HS-5 (cell line): Measurements from ENCODE around the gene IFT20.
"Not testable (repeated sequence)": the region's sequence is repeated elsewhere in the genome, so short reads cannot be mapped to it uniquely, and the experiment has no call there.

Source experiments
- DNase-seq: peaks from one replicate; pipeline ENCODE4 v3.0.0-alpha.2; 2012; ENCODE audit warnings: low read depth

IFT20 gene

GRCh38 chr17:28364665-28365363 lies 29.5 kb upstream of the IFT20 start, which contains the start of gene SEBOX:
Gene SEBOX (minus strand): TSS chr17:28365199. CDS start chr17:28365151, 48 bp downstream.
- no peak for DNase-seq

- DNase-seq = no peak
Observed at GRCh38 chr17:28363776-28364650, 28.7 kb upstream of the IFT20 start.

DNA sequence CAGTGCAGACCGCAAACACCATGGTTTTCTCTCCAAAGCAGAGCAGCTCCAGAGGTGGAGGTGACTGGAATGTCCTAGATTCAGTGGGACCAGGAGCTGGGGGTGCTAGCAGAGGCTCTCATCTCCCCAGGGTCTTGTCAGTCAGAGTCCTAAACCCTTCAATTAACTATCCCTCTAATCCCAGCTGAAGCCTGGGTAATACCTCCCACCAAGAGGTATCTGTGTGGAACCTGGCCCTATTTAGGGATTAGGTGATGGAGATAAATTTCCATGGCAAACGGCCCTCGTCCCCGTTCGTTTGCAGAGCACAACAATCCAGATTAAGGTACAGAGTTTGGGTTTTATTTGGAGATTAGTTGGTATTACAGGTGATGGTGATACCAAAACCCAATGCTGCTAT lies 27.9 kb upstream of the IFT20 start:
- no peak for DNase-seq

GRCh38 chr17:28357901-28358197 lies 22.6 kb upstream of the IFT20 start:
- no peak for DNase-seq

DNA sequence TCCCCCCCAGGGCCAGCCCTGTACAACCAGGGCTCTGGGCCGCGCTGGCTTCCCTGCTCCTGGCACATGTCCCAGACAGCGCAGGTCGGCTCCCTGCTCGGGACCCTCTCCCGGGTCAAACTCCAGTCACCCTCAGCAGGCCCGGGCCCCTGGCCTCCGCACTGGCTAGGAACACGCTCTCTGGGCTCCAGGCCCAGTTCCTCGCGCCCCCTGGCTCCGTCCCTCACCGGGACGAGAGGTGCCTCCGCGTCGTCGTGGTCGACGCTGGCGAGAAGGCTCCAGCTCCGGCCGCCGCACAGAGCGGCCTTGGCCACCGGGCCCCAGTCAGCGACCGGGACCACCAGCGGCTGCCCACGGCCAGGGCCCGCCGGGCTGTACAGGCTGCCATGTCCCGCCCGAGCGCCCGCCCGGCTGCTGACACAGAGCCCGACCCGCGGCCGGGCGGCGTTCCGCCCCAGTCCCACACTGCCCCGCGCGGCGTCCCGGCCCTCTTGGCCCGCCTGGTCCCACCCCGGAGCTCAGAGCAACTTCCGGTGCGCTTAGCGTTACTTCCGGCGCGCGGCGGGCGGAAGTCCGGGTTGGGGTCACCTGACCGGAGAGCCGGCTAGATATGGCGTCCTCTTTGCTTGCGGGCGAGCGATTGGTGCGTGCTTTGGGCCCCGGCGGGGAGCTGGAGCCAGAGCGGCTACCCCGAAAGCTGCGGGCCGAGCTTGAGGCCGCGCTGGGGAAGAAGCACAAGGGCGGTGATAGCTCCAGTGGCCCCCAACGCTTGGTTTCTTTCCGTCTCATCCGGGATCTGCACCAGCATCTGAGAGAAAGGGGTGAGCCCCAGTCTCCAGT lies 22.0 kb upstream of the IFT20 start, which contains the start of gene POLDIP2:
TSS of gene POLDIP2 (minus strand) at position 467 of the 840 bp plus-strand sequence. CDS start at position 388, 79 bp downstream.
- DNase-seq = peak; percentile 55

GRCh38 chr17:28350271-28350670 lies 15.0 kb upstream of the IFT20 start:
- no peak for DNase-seq

- no peak for DNase-seq
Observed at GRCh38 chr17:28348979-28349378, 13.7 kb upstream of the IFT20 start.

DNA sequence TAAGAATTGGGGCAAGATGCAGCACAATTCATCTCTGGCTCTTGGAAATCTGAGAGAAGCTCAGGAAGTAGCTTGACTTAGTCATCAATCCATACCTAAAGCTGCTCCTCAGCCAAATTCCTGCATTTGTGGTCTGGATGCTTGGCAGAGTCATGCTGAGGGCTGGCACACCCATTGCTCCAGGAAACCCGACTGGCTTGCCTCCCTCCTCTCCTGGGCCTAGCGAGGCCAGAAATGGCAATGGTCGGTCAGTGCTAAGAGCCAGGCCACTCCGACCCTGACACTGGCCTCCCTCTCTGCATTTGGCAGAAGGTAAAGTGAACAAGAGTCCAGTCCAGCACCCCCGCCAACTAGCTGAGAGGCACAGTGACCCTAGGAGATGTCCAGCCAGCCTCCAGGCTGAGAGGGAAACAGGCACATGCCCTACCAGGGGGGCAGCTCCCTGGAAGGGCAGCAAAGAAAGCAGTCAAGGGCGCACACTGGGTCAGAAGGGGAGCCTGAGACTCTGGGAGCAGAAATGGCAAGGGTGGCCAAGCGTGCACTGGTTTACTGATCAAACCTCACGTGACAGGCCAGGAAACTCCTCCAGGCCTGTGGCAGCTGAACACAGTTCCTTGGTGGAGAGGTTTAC lies 12.1 kb upstream of the IFT20 start:
- peak; percentile 81 for DNase-seq

- DNase-seq = no peak
Observed at GRCh38 chr17:28346746-28347246, 11.5 kb upstream of the IFT20 start.

- DNase-seq = no peak
Observed at GRCh38 chr17:28346199-28346580, 10.9 kb upstream of the IFT20 start.

DNA sequence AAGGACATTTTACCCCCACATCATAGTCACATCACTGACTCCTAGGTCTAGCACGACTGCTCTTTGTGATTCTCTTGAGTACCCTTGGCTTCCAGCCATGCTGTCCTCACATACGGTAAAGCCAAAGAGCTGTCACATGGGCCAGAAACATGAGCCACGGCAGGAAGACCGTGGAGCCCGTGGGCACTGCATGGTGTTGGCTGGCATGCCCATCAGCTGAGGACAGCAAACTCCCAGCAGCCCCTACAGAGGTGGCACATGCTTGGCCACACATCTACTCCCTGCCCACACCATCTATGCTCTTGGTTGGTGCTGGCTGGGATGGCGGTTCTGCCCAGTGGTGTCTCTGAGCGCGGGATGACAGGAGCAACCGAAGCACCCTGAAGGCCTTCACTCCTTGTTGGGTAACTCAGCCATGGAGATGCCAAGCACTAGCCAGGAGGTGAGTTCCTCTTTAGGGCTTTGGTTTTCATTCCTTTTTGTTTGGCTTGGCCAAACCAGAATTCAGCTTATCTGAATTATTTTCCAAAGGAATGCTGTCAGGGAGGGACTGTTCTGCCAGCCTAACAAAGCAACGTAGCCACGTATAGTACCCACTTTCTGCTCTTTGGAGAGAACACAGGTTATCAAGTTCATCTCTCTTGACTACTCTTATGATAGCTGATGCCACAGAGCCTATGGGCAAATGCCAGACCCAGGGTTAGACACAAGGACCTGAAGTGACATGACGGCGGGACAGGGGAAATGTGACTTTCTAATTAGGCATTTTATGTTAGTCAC lies 10.3 kb upstream of the IFT20 start:
- DNase-seq = no peak

- DNase-seq = no peak
Observed at GRCh38 chr17:28344435-28344901, 9.2 kb upstream of the IFT20 start.

DNA sequence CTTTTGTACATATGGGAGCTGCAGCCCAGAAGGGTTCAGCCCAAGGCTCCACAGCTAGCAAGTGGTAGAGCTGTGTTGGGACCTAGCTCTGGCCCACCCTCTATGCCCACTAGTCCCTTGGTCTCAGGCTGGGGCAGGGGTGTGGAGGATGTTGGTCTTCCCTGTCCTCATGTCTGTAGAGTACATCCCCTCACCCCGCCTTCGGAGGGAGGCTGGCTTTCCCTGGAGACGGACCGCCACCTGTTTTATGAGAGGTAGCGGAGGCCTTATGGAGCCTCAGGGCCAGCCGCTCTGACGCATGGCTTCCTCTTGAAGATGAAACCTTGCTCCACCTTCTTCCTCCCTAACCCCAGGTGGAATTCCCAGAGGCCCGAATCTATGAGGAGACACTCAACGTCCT lies 8.7 kb upstream of the IFT20 start:
- DNase-seq = no peak

DNA sequence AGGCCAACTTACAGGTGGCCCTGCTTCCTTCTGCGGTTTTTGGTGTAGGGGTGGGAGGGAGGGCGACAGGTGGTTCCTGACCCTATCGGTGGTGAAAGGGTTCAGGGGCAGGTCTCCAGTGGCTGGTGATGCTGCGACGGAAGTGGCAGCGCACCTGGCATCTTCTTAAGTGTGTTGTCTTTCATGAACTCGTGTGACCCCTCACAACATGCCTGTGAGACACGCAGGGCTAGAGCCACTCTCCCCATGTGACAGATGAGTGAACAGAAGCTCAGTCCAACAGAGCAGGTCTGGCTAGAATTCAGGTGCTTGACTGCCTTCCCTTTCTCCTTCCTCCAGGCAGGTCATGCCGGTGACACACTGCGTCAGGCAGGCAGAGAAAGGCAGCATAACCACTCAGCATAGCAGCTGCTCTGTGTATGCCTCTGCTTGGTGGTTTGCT lies 8.2 kb upstream of the IFT20 start:
- no peak for DNase-seq

- no peak for DNase-seq
Observed at GRCh38 chr17:28342313-28342712, 7.0 kb upstream of the IFT20 start.

- no peak for DNase-seq
Observed at GRCh38 chr17:28341516-28341915, 6.2 kb upstream of the IFT20 start.

- no peak for DNase-seq
Observed at GRCh38 chr17:28340374-28340773, 5.1 kb upstream of the IFT20 start.

GRCh38 chr17:28339431-28339830 lies 4.2 kb upstream of the IFT20 start:
- no peak for DNase-seq

- DNase-seq = not testable (repeated sequence)
Observed at GRCh38 chr17:28338769-28339212, 3.5 kb upstream of the IFT20 start.

DNA sequence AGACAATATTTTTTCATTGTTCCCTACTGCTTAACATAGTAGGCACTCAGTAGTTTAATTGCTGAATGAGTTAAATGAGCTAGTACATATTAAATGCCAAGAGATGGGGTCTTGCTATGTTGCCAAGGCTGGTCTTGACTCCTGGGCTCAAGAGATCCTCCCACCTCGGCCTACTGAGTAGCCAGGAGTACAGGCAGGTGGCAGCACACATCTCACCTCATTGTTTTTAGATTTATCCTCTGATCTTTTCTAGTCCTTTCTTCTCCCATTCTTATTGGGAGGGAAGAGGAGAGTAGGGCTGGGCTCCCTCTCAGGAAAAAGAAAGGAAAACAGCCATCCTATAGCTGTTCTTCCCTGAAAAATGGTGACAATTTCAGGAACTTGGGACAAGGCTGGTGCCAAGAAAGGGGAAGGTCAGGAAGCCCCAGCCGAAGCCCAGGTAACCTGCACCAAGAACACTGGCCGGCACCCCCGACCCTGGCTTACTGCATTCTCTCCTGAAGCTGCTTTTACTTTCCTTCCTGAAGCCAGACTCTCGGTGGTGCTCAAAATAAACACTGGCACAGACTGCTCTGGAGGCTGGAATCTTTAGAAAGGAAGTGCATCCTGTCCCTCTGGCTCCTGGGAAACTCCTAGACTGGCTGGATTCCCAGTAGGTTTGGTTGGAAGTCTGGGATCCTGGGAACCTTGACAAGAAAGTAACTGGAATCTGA lies 2.9 kb upstream of the IFT20 start:
- DNase-seq = no peak
